ENCODE measurements around the gene MAT2A.
"Not testable (repeated sequence)": the region's sequence is repeated elsewhere in the genome, so short reads cannot be mapped to it uniquely, and the experiment has no call there.

MAT2A gene

GRCh38 chr2:85547859-85548607 is 9.1 kb downstream of the MAT2A start:
- DNase-seq (ENCODE audit: low read depth), result peak; percentile 19

GRCh38 chr2:85548608-85548900 is 9.6 kb downstream of the MAT2A start:
- no peak for DNase-seq (ENCODE audit: low read depth)

GRCh38 chr2:85549095-85549494 is 10.1 kb downstream of the MAT2A start:
- DNase-seq (ENCODE audit: low read depth), result no peak

- peak; percentile 94 for DNase-seq (ENCODE audit: low read depth)
Observed at GRCh38 chr2:85549826-85550225, 10.9 kb downstream of the MAT2A start.

- no peak for DNase-seq (ENCODE audit: low read depth)
Observed at GRCh38 chr2:85550486-85550885, 11.5 kb downstream of the MAT2A start.

- peak; percentile 73 for DNase-seq (ENCODE audit: low read depth)
Observed at GRCh38 chr2:85551698-85552678, 13.0 kb downstream of the MAT2A start.

GRCh38 chr2:85553184-85553583 is 14.2 kb downstream of the MAT2A start:
- no peak for DNase-seq (ENCODE audit: low read depth)

GRCh38 chr2:85554980-85555612 is 16.1 kb downstream of the MAT2A start:
- no peak for DNase-seq (ENCODE audit: low read depth)

- no peak for DNase-seq (ENCODE audit: low read depth)
Observed at GRCh38 chr2:85557130-85557529, 18.2 kb downstream of the MAT2A start.

- DNase-seq (ENCODE audit: low read depth), result no peak
Observed at GRCh38 chr2:85558160-85558559, 19.2 kb downstream of the MAT2A start.

GRCh38 chr2:85560403-85560726 is 21.4 kb downstream of the MAT2A start:
- not testable (repeated sequence) for DNase-seq (ENCODE audit: low read depth)

GRCh38 chr2:85560812-85561279 is 21.9 kb downstream of the MAT2A start:
- DNase-seq (ENCODE audit: low read depth), result no peak

- peak; percentile 91 for DNase-seq (ENCODE audit: low read depth)
Observed at GRCh38 chr2:85561280-85562212, 22.6 kb downstream of the MAT2A start, which contains the start of gene GGCX. Gene GGCX, minus strand, starts transcription at chr2:85561493. Its CDS starts 65 bp downstream, at chr2:85561428.

GRCh38 chr2:85564144-85564563 is 25.2 kb downstream of the MAT2A start:
- DNase-seq (ENCODE audit: low read depth), result no peak

- no peak for DNase-seq (ENCODE audit: low read depth)
Observed at GRCh38 chr2:85566265-85566664, 27.3 kb downstream of the MAT2A start.

GRCh38 chr2:85575739-85576138 is 36.8 kb downstream of the MAT2A start:
- DNase-seq (ENCODE audit: low read depth), result no peak

GRCh38 chr2:85577063-85577385 is 38.1 kb downstream of the MAT2A start:
- no peak for DNase-seq (ENCODE audit: low read depth)

- no peak for DNase-seq (ENCODE audit: low read depth)
Observed at GRCh38 chr2:85577386-85578242, 38.6 kb downstream of the MAT2A start, which contains the start of gene VAMP8. Gene VAMP8, plus strand, starts transcription at chr2:85577586. Its CDS starts 61 bp downstream, at chr2:85577647.

- no peak for DNase-seq (ENCODE audit: low read depth)
Observed at GRCh38 chr2:85578243-85579180, 39.5 kb downstream of the MAT2A start.

All from EH (cell line).